ENCODE results near the gene FRMD4A.

FRMD4A gene

DNA sequence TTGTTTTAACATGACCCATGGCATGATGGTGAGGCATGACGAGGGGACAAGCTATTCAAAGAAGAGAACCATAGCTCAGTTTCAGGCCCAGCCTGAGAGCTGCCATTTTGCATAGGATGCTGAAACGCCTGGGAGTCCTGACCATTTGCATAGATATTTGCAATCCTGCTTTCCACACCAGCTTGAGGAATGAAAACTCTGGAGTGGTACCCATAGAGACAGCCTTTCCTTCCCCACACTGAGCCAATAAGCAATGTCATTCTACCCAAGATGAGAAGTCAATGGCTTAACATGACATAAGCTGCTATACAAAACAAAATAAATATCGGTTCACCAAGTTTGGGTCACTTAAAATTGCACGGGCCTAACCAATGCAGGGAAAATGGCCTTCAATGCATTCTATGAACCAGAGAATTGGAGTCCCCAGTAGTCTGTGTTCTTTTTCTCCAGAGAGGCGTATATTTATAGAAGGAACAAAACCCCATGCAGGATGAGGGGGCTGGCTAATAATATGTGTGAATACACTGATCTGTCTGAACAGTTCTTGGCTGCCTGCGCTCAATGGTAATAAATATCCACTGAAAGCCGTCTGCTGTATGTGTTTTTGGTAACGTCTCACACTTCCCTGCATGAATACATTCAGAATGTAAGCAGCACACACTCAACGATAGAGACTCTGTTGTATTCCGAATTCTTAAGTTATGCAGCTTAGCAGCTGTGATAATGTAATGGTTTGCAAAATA, 329.3 kb downstream of the FRMD4A start:
- no peak overlapping the region for H2AFZ ChIP-seq (ENCODE audit: low read depth, low read length, severe bottlenecking)
- H3K9me3 ChIP-seq (ENCODE audit: insufficient read depth, low read length) = no peaks in the 10 kb centered on the region
- no peaks in the 10 kb centered on the region for H3K27me3 ChIP-seq (ENCODE audit: low read length)
- H3K36me3 ChIP-seq (ENCODE audit: low read length) = no peaks in the 10 kb centered on the region
- H3K9ac ChIP-seq (ENCODE audit: low read length) = no peak overlapping the region
- no peaks in the 10 kb centered on the region for H3K79me2 ChIP-seq (ENCODE audit: insufficient read depth, low read length)
- H3K9me2 ChIP-seq (replicated peaks; ENCODE audit: insufficient read depth, low read length) = no peaks in the 10 kb centered on the region
- H3K4me2 ChIP-seq (ENCODE audit: low read depth, low read length, poor library complexity, severe bottlenecking) = no peak overlapping the region
- TF ChIP-seq, protein P1, sequence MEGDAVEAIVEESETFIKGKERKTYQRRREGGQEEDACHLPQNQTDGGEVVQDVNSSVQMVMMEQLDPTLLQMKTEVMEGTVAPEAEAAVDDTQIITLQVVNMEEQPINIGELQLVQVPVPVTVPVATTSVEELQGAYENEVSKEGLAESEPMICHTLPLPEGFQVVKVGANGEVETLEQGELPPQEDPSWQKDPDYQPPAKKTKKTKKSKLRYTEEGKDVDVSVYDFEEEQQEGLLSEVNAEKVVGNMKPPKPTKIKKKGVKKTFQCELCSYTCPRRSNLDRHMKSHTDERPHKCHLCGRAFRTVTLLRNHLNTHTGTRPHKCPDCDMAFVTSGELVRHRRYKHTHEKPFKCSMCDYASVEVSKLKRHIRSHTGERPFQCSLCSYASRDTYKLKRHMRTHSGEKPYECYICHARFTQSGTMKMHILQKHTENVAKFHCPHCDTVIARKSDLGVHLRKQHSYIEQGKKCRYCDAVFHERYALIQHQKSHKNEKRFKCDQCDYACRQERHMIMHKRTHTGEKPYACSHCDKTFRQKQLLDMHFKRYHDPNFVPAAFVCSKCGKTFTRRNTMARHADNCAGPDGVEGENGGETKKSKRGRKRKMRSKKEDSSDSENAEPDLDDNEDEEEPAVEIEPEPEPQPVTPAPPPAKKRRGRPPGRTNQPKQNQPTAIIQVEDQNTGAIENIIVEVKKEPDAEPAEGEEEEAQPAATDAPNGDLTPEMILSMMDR (IDR thresholded peaks at IDR 0.05; ENCODE audit: insufficient read depth, low read length, poor library complexity, severe bottlenecking) = no peak
- TF ChIP-seq EZH2phosphoT487 (conservative IDR thresholded peaks at IDR 0.05; ENCODE audit: low read length) = no peak
- H4K20me1 ChIP-seq (ENCODE audit: low read depth, low read length) = no peaks in the 10 kb centered on the region
- no peak overlapping the region for H3K27ac ChIP-seq (ENCODE audit: low read depth, low read length)
- H3F3A ChIP-seq (ENCODE audit: insufficient read depth) = no peaks in the 10 kb centered on the region
- no peak overlapping the region for H3K4me3 ChIP-seq (ENCODE audit: insufficient read depth, low read length, poor library complexity, severe bottlenecking)

DNA sequence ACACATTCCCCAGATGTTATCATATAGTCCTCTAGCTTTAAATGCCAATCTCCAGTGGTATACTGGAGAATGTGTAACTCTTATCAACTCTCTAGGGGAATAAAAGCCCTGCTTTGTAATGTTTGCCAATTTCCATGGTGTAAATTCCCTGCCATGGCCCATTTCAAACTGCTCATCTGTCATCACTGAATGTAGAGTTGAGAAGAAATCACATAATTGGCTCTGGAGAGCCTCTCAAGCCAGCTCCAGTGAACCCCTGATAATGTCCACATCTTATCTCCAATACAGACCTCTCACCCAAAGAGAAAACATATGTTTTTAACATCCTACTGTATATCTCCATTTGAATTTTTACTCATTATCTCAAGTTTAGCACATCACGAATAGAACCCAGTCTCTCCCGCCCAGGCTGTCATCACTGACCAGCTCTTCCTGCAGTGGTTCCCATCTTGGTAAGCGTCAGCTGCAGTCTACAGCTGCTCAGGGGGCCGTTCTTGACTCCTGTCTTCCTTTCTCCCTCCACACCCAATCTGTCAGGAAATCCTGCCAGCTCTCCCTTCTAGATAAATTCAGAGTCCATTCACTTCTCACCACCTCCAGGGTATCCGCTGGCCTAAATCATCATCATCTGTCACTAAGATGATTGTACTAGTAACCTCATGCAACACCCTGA, 332.4 kb downstream of the FRMD4A start:
- Histone ChIP-seq H3K9me2 (replicated peaks; ENCODE audit: insufficient read depth, low read length) (no peaks in the 10 kb centered on the region), H3K27ac (ENCODE audit: low read depth, low read length) (no peak overlapping the region), H3K9ac (ENCODE audit: low read length) (no peak overlapping the region), H3K4me3 (ENCODE audit: insufficient read depth, low read length, poor library complexity, severe bottlenecking) (no peak overlapping the region), H4K20me1 (ENCODE audit: low read depth, low read length) (no peaks in the 10 kb centered on the region), H2AFZ (ENCODE audit: low read depth, low read length, severe bottlenecking) (no peak overlapping the region), H3K79me2 (ENCODE audit: insufficient read depth, low read length) (no peaks in the 10 kb centered on the region), H3K36me3 (ENCODE audit: low read length) (no peaks in the 10 kb centered on the region), H3K4me2 (ENCODE audit: low read depth, low read length, poor library complexity, severe bottlenecking) (no peak overlapping the region), H3K27me3 (ENCODE audit: low read length) (no peaks in the 10 kb centered on the region), H3F3A (ENCODE audit: insufficient read depth) (peaks cover 5% of the 10 kb centered on the region), H3K9me3 (ENCODE audit: insufficient read depth, low read length) (no peaks in the 10 kb centered on the region)
- TF ChIP-seq EZH2phosphoT487 (conservative IDR thresholded peaks at IDR 0.05; ENCODE audit: low read length) = no peak
- TF ChIP-seq, protein P1 (IDR thresholded peaks at IDR 0.05; ENCODE audit: insufficient read depth, low read length, poor library complexity, severe bottlenecking) = no peak

DNA sequence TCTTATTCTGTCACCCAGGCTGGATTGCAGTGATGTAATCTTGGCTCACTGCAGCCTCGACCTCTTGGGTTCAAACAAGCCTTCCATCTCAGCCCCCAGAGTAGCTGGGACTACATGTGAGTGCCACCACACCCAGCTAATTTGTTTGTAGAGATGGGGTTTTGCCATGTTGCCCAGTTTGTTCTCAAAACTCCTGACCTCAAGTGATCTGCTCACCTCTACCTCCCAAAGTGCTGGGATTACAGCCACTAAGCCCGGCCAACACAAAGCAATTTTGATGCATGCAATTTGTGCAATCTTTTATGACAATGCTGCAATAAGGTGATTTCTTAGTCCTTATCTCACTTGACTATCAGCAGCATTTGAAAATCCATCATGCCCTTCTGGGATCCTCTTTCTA, 333.1 kb downstream of the FRMD4A start:
- Histone ChIP-seq H3K9ac (ENCODE audit: low read length) (no peak overlapping the region), H3K27me3 (ENCODE audit: low read length) (no peaks in the 10 kb centered on the region)
- no peak for TF ChIP-seq EZH2phosphoT487 (conservative IDR thresholded peaks at IDR 0.05; ENCODE audit: low read length)
- TF ChIP-seq, protein P1 (IDR thresholded peaks at IDR 0.05; ENCODE audit: insufficient read depth, low read length, poor library complexity, severe bottlenecking) = no peak

More for the DNA sequence above, 333.1 kb downstream of the FRMD4A start:
- Histone ChIP-seq H3K4me3 (ENCODE audit: insufficient read depth, low read length, poor library complexity, severe bottlenecking) (no peak overlapping the region), H3K79me2 (ENCODE audit: insufficient read depth, low read length) (no peaks in the 10 kb centered on the region), H3K9me2 (replicated peaks; ENCODE audit: insufficient read depth, low read length) (no peaks in the 10 kb centered on the region), H2AFZ (ENCODE audit: low read depth, low read length, severe bottlenecking) (no peak overlapping the region), H3K27ac (ENCODE audit: low read depth, low read length) (no peak overlapping the region), H3F3A (ENCODE audit: insufficient read depth) (peaks cover 5% of the 10 kb centered on the region), H4K20me1 (ENCODE audit: low read depth, low read length) (no peaks in the 10 kb centered on the region), H3K36me3 (ENCODE audit: low read length) (no peaks in the 10 kb centered on the region), H3K9me3 (ENCODE audit: insufficient read depth, low read length) (no peaks in the 10 kb centered on the region), H3K4me2 (ENCODE audit: low read depth, low read length, poor library complexity, severe bottlenecking) (no peak overlapping the region)

Measured in SU-DHL-6 (cell line).